Hindlimb muscle (tissue), 1 donor: ENCODE data around the gene PALB2. TPM values are rescaled to one million over a fixed set of nuclear protein-coding genes. Genes with fewer than 3 reads are reported as not detected.
A peak's percentile ranks its signal among the peaks of the same experiment; 100 is the strongest.

Experiments used
- DNase-seq: peaks from one replicate; pipeline ENCODE4 v3.0.0-alpha.2; 2013
- polyA plus RNA-seq: library from polyadenylated mRNA; unstranded; fragments of 120-200 nt; gene quantifications from one replicate; pipeline ENCODE4 v1.2.1, GENCODE V29; 2013; ENCODE audit not compliant: insufficient read length

Gene PALB2
- polyA plus RNA-seq, 1 donor: 9.7 TPM

DNA sequence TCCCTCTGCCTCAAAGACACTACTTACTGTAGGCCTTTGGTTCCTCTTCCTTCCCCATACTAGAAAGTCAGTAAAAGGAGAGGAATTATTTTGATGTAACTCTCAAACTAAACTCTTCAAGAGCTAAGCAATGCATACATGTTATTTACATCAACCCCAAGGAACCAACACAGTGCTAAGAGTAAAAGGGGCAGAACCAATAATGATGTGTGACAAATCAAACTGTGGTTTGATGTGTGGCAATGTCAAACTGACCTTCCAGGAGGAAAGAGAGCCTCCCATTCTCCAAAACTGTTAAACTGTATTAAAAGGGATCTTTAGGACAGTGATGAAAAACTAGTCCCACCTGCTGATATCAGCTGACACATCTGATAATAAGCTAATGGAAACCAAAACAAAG is 60.7 kb downstream of the PALB2 start:
- DNase-seq: no peak

DNA sequence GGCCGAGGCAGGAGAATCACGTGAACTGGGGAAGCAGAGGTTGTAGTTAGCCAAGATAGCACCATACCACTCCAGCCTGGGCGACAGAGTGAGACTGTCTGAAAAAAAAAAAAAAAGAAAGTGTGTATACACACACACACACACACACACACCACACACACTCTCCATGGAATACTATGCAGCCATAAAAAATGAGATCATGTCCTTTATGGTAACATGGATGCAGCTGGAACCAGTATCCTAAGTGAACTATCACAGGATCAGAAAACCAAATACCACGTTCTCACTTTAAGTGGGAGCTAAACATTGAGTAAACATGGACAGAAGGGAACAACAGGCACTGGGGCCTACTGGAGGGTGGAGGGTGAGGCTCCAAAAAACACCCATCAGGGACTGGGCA is 61.7 kb downstream of the PALB2 start:
- DNase-seq: no peak

DNA sequence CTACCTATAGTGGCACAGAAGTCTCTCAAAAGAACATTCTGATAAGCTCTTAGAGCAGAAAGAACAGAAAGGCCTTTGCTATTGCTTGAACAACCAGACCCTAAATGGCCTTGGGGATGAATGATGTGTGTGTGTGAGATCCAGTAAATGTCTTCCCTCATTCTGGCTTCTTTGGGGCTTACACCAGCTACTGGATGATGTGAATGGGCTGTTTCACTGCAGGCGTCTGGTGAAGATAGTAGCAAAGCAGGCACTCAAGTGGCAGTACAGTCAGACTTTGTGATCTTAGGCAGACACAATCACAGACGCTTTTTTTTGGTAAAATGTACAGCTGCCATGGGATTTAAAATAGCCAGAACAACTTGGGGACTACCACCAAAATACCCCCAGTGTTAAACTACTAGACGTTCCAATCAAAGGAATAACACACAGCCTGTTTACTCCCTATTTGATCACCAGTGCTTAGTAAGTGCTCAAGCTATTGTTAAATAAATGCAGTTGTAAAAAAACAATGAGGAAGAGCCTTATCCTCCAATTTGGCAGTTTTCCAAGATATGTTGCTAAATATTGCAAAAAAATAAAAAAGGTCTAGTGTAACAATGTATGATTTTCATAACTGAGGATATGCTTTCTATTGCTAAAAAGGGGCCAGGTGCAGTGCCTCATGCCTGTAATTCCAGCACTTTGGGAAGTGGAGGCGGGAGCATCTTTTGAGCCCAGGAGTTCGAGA is 62.8 kb downstream of the PALB2 start:
- DNase-seq: no peak

- no peak for DNase-seq
These were observed 63.6 kb downstream of the PALB2 start for GRCh38 chr16:23577493-23577892.

DNA sequence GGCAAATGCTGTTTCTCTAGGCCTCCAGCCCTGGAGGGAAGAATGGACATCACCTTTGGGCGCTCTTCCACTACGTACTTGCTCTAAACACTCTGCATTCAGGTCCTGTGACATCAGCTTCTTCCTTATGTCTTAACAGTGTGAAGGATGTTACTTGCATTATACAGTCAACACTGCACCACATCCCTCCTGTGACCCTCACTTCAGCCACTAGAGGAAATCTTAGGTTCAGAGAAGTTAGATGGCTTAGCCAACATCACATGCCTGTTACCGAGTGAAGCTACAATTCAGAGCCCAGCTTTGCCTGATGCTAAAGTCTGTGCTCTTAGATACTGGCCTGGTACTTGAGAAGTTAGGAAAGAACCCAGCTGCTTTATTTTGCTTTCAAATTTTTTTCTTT is 65.3 kb downstream of the PALB2 start:
- DNase-seq: no peak

DNA sequence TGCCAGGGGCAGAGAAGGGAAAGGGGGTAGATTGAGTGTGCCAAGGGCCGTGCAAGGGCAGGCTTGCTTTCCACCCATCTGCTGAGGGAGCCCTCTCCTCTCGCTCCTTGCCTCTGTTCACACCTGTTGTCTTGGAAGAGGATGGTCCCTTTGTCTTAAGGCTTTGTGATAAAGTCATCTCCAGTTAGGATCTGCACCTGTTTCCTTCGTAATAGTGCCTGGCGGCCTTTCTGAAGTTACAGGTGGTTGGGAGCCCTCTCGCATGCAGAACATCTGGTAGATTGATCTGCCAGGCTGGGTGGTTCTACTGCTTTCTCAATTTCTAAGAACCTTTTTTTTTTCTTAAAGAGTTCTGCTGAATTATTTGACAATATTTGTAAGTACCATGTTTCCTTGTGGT is 67.3 kb downstream of the PALB2 start:
- DNase-seq: no peak

DNA sequence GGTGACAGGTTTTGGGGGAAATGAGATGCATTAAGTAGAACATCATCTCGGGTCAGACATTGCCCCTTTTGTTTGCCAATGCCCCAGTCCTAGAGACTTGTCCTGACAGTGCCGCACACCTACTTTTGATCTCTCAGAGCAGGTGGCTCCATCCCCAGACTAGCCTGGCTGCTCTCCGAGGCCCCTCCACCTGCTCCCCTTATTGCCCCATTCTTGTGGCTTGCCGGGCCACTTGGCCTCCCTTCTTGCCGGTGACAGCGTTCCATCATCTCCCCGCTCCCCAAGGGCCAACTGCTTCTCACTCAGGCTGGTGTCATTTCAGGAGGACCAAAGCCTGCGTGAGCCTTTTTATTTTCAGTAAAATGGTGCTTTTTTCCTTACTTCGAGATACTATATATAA is 68.7 kb downstream of the PALB2 start:
- DNase-seq: no peak

GRCh38 chr16:23571895-23572294 is 69.2 kb downstream of the PALB2 start:
- no peak for DNase-seq

DNA sequence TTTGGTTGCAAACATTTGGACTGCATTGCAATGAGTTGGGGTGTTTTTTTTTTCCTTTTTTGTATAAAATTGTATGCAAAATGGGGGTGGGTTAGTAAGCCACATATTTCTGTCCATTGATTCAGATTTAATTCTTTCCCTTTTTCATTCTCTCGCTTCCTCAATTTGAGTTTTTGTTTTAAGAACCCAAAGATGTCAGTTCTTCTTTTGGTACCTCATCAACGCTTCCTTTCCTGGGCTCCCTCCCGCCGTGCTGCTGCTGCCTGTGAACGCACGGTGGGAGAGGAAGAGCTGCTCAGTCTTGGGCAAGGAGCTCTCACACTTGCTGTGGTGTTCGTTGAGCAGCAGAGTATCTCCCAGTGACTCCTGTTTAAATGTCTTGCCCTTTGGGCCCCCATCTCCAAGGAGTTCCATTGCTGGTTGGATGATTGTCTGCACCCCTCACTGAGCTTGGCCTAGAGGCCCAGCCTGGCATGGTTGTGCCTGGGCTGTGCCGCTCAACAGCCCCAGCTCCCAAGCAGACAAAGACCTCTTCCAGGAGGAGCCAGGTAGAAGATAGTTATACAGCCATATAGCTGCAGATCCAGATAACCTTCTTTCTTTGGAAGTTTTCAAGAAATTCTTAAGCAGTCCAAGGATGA is 70.0 kb downstream of the PALB2 start:
- no peak for DNase-seq

GRCh38 chr16:23567602-23568001 is 73.5 kb downstream of the PALB2 start:
- DNase-seq: no peak

DNA sequence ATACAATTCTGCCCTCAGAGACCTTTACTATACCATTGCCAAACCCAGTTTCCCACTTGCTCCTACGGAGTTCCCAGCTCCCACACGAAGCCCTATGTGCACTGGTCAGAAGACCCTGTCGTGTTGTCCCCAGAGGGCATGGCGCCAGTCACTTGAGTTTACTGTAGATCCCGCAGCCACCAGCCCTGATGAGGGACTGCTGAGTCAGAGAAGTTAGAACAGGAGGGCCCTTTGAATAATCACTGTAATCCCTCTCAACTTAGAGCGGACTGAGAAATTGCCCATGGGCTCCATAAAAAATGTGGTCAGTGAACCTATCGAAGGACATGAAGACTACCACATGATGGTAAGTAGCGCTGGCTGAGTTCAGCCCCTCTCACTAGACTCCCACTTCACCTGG is 74.4 kb downstream of the PALB2 start:
- no peak for DNase-seq

GRCh38 chr16:23564575-23565363 is 76.3 kb downstream of the PALB2 start:
- no peak for DNase-seq

GRCh38 chr16:23563186-23563585 is 77.9 kb downstream of the PALB2 start:
- no peak for DNase-seq

- no peak for DNase-seq
These were observed 78.6 kb downstream of the PALB2 start for GRCh38 chr16:23562505-23562904.

DNA sequence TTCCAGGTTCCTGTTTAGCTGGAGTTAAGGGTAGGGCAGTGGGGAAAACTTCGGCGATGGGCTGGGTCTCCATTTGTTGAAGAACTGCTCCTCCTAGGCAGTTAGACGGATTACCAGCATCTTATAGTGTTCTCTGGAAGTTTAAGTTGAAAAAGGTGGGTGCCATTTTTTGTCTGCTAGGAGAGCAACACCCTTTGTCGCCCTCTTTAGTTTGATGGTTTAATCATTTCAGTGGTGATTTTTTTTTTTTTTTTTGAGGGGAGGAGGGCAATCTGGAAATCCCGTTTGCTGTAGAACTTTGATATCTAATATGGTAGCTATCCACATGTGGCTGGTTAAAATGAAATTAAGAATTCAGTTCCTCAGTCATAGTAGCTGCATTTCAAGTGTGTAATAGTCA is 79.5 kb downstream of the PALB2 start:
- DNase-seq: no peak

DNA sequence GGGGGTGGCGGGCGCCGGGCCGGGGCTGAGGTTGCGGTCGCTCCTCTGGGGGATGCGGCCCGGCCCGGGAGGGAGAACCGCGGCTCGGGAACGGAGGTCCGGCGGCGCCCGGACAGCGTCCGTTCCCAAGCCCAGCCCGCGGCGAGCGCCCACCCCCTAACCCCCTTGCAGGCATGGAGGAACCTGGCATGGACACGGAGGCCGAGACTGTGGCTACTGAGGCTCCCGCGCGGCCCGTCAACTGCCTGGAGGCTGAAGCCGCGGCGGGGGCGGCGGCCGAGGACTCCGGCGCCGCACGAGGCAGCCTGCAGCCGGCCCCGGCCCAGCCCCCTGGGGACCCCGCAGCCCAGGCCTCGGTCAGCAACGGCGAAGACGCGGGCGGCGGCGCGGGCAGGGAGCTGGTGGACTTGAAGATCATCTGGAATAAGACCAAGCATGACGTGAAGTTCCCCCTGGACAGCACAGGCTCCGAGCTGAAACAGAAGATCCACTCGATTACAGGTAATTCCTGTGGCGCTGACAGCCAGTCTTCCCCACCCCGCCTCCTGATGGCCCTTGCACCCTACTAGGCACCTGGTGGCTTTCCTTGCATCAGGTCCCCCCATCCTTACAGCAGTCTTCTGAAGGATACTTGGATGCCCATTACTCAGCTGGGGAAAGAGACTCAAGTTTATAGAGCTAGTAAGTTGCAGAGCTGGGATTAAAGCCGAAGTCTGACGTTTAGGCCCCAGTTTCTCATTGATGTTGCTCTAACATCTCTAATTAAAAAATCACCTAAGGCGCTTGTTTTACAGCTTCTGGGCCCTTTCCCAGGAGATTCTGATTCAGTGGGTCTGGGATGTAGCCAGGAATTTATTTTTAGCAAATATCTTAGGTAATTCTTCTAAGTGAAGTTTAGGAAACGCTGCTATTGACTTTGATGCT is 83.1 kb downstream of the PALB2 start:
- peak; percentile 34 for DNase-seq

GRCh38 chr16:23556881-23557778 is 84.0 kb downstream of the PALB2 start, which contains the start of the genes EARS2 and UBFD1:
TSS of gene EARS2 (minus strand) at chr16:23557350. CDS start at chr16:23557343, 7 bp downstream.
TSS of gene UBFD1 (plus strand) at chr16:23557727. CDS start at chr16:23557743, 16 bp downstream.
- DNase-seq: peak; percentile 97

DNA sequence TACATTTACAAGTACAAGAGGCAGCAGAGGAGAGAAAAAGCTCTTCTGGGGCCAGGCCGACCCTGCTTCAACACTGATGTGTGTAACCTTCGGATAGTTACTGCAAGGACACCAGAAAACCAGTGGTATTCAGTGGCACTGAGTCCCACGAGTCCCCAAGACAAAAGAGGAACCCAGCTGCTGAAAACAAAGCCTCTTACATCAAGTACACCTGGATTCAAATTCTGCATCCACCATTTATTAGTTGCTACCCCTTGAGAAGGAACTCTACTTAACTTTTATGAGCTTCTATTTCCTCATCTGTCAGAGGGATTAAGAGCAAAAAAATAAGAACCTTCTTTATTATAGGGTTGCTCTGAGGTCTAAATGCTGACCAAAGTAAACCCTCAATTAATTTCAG is 86.6 kb downstream of the PALB2 start:
- DNase-seq: no peak
